ENCODE measurements around the gene BLCAP.

The BLCAP gene

DNA sequence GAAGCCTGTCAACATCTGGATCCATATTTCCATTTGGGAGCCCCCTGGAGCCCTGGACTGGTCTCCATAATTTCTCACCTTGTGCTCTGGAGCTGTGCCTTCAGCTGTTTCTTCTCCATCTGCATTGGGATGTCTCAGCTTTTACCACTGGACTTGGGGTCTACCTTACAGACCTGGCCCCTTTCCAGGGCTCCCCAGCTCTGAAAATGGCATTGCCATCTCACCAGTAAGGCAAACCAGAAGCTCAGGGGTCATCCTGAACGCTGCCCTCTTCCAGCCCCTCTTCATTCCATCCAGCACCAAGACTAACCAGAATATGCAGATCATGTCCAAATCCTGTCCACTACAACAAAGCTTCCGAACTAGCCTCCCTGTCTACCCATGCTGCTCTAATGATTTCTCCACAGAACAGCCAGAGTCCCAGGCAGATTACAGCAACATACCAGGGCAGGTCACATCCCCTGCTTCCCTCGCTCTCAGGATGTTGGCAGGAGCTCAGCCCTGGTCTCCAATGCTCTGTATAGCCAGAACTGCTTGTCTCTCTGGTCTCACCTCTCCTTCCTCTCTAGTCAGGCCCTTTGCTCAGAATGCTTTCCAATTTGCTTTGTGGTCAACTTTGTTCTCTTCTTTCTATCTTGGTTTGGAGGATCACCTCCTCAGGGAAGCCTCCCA is 24.3 kb downstream of the BLCAP start:
- Histone ChIP-seq H3K9me3 (ENCODE audit: control insufficient read depth, insufficient read depth, low read depth, low read length) (no peaks in the 10 kb centered on the region), H3K36me3 (ENCODE audit: control insufficient read depth in 2 of 2, insufficient read depth in 1 of 2, low read length in 2 of 2) (no peaks in the 10 kb centered on the region), H3K27ac (ENCODE audit: extremely low read depth, low read depth, low read length) (no peak overlapping the region), H3K4me3 (ENCODE audit: low read depth, low read length) (no peak overlapping the region), H3K4me1 (ENCODE audit: control insufficient read depth, insufficient read depth, low read length) (no peaks in the 10 kb centered on the region)
- ChIA-PET CTCF (interaction anchor here (1.2 kb wide), 1 partner anchor 234 kb away, joined by 4 read pairs; no protein-coding TSS in a partner anchor), POLR2A (no interaction called here)
- no peak for TF ChIP-seq HOXD13 (CRISPR knock-in tag; IDR thresholded peaks at IDR 0.05; ENCODE audit: borderline replicate concordance)
- TF ChIP-seq, protein P1, sequence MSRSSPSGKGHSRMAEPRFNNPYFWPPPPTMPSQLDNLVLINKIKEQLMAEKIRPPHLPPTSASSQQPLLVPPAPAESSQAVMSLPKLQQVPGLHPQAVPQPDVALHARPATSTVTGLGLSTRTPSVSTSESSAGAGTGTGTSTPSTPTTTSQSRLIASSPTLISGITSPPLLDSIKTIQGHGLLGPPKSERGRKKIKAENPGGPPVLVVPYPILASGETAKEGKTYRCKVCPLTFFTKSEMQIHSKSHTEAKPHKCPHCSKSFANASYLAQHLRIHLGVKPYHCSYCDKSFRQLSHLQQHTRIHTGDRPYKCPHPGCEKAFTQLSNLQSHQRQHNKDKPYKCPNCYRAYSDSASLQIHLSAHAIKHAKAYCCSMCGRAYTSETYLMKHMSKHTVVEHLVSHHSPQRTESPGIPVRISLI (tag by site-specific recombination; IDR thresholded peaks at IDR 0.05) = no peak
- TF ChIP-seq ZNF214 (tag by site-specific recombination; IDR thresholded peaks at IDR 0.05; ENCODE audit: borderline replicate concordance) = no peak
- TF ChIP-seq ZNF664 (tag by site-specific recombination; IDR thresholded peaks at IDR 0.05) = no peak
- TF ChIP-seq GFI1B (tag by site-specific recombination; IDR thresholded peaks at IDR 0.05) = no peak
- no peak for TF ChIP-seq WT1 (tag by site-specific recombination; IDR thresholded peaks at IDR 0.05)
- TF ChIP-seq GLI4 (tag by site-specific recombination; IDR thresholded peaks at IDR 0.05) = no peak
- no peak for TF ChIP-seq ZNF48 (tag by site-specific recombination; IDR thresholded peaks at IDR 0.05)
- TF ChIP-seq, protein P2, sequence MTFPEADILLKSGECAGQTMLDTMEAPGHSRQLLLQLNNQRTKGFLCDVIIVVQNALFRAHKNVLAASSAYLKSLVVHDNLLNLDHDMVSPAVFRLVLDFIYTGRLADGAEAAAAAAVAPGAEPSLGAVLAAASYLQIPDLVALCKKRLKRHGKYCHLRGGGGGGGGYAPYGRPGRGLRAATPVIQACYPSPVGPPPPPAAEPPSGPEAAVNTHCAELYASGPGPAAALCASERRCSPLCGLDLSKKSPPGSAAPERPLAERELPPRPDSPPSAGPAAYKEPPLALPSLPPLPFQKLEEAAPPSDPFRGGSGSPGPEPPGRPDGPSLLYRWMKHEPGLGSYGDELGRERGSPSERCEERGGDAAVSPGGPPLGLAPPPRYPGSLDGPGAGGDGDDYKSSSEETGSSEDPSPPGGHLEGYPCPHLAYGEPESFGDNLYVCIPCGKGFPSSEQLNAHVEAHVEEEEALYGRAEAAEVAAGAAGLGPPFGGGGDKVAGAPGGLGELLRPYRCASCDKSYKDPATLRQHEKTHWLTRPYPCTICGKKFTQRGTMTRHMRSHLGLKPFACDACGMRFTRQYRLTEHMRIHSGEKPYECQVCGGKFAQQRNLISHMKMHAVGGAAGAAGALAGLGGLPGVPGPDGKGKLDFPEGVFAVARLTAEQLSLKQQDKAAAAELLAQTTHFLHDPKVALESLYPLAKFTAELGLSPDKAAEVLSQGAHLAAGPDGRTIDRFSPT (tag by site-specific recombination; IDR thresholded peaks at IDR 0.05) = no peak
- TF ChIP-seq ZNF530 (tag by site-specific recombination; IDR thresholded peaks at IDR 0.05; ENCODE audit: low read depth) = no peak
- no peak for TF ChIP-seq ZNF529 (tag by site-specific recombination; IDR thresholded peaks at IDR 0.05; ENCODE audit: insufficient replicate concordance)

GRCh38 chr20:37502654-37503053 is 25.0 kb downstream of the BLCAP start:
- Histone ChIP-seq H3K36me3 (ENCODE audit: control insufficient read depth in 2 of 2, insufficient read depth in 1 of 2, low read length in 2 of 2) (no peaks in the 10 kb centered on the region), H3K4me1 (ENCODE audit: control insufficient read depth, insufficient read depth, low read length) (no peaks in the 10 kb centered on the region), H3K27ac (ENCODE audit: extremely low read depth, low read depth, low read length) (no peak overlapping the region), H3K9me3 (ENCODE audit: control insufficient read depth, insufficient read depth, low read depth, low read length) (no peaks in the 10 kb centered on the region), H3K4me3 (ENCODE audit: low read depth, low read length) (no peak overlapping the region)
- POLR2A ChIA-PET = no interaction called here
- no peak for TF ChIP-seq REPIN1 (tag by site-specific recombination; IDR thresholded peaks at IDR 0.05; ENCODE audit: low read depth)
- TF ChIP-seq ZNF239 (tag by site-specific recombination; IDR thresholded peaks at IDR 0.05) = no peak
- TF ChIP-seq ZNF16 (tag by site-specific recombination; IDR thresholded peaks at IDR 0.05; ENCODE audit: low read depth) = no peak
- TF ChIP-seq ZNF274 (IDR thresholded peaks at IDR 0.05; ENCODE audit: low read length) = no peak
- TF ChIP-seq ZNF274 (tag by site-specific recombination; IDR thresholded peaks at IDR 0.05; ENCODE audit: borderline replicate concordance) = no peak
- no peak for TF ChIP-seq BCL11A (tag by site-specific recombination; IDR thresholded peaks at IDR 0.05; ENCODE audit: low read depth)
- CTCF ChIA-PET = interaction anchor here (0.6 to 1.2 kb wide), 2 partner anchors 233 to 588 kb away, joined by 3 to 4 read pairs; no protein-coding TSS in a partner anchor

DNA sequence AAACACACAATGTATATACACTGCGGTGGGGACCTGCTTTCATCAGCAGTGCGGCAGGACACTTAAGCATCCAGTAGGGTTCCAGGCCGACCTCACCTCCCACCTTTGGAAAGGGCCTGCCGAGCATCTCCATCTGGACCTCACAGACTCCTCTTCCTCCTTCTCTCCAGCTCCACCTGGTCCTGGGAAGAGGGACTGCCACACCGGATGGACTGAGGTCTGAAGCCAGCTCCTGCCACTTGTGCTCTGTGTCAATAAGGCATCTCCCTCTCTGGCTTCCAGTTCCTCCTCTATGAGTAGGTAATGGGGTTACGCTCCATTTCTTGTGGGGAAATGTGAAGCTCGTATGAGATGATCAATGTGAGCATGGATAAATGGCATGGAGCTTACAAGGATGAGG is 25.7 kb downstream of the BLCAP start:
- no peaks in the 10 kb centered on the region for H3K36me3 ChIP-seq (ENCODE audit: control insufficient read depth in 2 of 2, insufficient read depth in 1 of 2, low read length in 2 of 2)
- no peak for TF ChIP-seq ZNF76 (tag by site-specific recombination; IDR thresholded peaks at IDR 0.05; ENCODE audit: borderline replicate concordance, low read depth)
- TF ChIP-seq SALL2 (tag by site-specific recombination; IDR thresholded peaks at IDR 0.05; ENCODE audit: borderline replicate concordance) = no peak
- TF ChIP-seq ZBTB6 (tag by site-specific recombination; IDR thresholded peaks at IDR 0.05) = no peak
- TF ChIP-seq ZSCAN5A (tag by site-specific recombination; IDR thresholded peaks at IDR 0.05) = no peak
- TF ChIP-seq ZXDB (tag by site-specific recombination; IDR thresholded peaks at IDR 0.05) = no peak
- TF ChIP-seq SP7 (tag by site-specific recombination; IDR thresholded peaks at IDR 0.05) = no peak
- no peak overlapping the region for H3K4me3 ChIP-seq (ENCODE audit: low read depth, low read length)
- ChIA-PET CTCF (no interaction called here), POLR2A (no interaction called here)
- no peaks in the 10 kb centered on the region for H3K4me1 ChIP-seq (ENCODE audit: control insufficient read depth, insufficient read depth, low read length)
- no peaks in the 10 kb centered on the region for H3K9me3 ChIP-seq (ENCODE audit: control insufficient read depth, insufficient read depth, low read depth, low read length)
- no peak overlapping the region for H3K27ac ChIP-seq (ENCODE audit: extremely low read depth, low read depth, low read length)

Measured in HEK293 (cell line).